Stomach smooth muscle (tissue), 2 donors: ENCODE measurements around the gene ACSS3.
"Not testable (repeated sequence)": the region's sequence is repeated elsewhere in the genome, so short reads cannot be mapped to it uniquely, and the experiment has no call there.

Experiments
- H3K27ac ChIP-seq: one replicate; pipeline ENCODE4 v1.7.0; 2013; ENCODE audit warnings: mild to moderate bottlenecking, low read length, inconsistent platforms
- H3K27me3 ChIP-seq, 2 donors: one replicate each; pipeline ENCODE4 v1.7.0; 2013; ENCODE audit warnings: low read length in 2 of 2; ENCODE audit not compliant: insufficient read depth in 2 of 2, control insufficient read depth in 1 of 2
- H3K36me3 ChIP-seq, 2 donors: one replicate each; pipeline ENCODE4 v1.7.0; 2013; ENCODE audit warnings: low read length in 2 of 2; ENCODE audit not compliant: control insufficient read depth in 2 of 2, insufficient read depth in 2 of 2
- H3K4me1 ChIP-seq: one replicate; pipeline ENCODE4 v1.7.0; 2013; ENCODE audit warnings: low read length; ENCODE audit not compliant: control insufficient read depth, insufficient read depth
- H3K4me3 ChIP-seq, 2 donors: one replicate each; pipeline ENCODE4 v1.7.0; 2013; ENCODE audit warnings: low read length in 2 of 2
- H3K9ac ChIP-seq, 2 donors: one replicate each; pipeline ENCODE4 v1.7.0; 2013; ENCODE audit warnings: low read length in 2 of 2, mild to moderate bottlenecking in 1 of 2
- H3K9me3 ChIP-seq, 2 donors: one replicate each; pipeline ENCODE4 v1.7.0; 2013; ENCODE audit warnings: low read length in 2 of 2; ENCODE audit not compliant: control insufficient read depth in 2 of 2
- donor health status: healthy.
- donor health status: Pancreatic carcinoma.

The ACSS3 gene

GRCh38 chr12:81167694-81168093 is 89.8 kb downstream of the ACSS3 start:
- H3K36me3 ChIP-seq = no peaks in the 10 kb centered on the region

GRCh38 chr12:81168445-81168844 is 90.6 kb downstream of the ACSS3 start:
- Histone ChIP-seq H3K4me1 (no peaks in the 10 kb centered on the region), H3K27me3 (no peaks in the 10 kb centered on the region), H3K4me3 (no peak overlapping the region), H3K36me3 (no peaks in the 10 kb centered on the region), H3K27ac (no peak overlapping the region), H3K9me3 (no peaks in the 10 kb centered on the region), H3K9ac (no peak overlapping the region)

More at GRCh38 chr12:81167694-81168093, 89.8 kb downstream of the ACSS3 start:
- Histone ChIP-seq H3K9me3 (no peaks in the 10 kb centered on the region), H3K4me1 (no peaks in the 10 kb centered on the region), H3K27me3 (no peaks in the 10 kb centered on the region), H3K27ac (no peak overlapping the region), H3K4me3 (no peak overlapping the region), H3K9ac (no peak overlapping the region)

GRCh38 chr12:81170072-81170471 is 92.2 kb downstream of the ACSS3 start:
- no peaks in the 10 kb centered on the region for H3K36me3 ChIP-seq

GRCh38 chr12:81172851-81173250 is 95.0 kb downstream of the ACSS3 start:
- Histone ChIP-seq H3K9me3 (no peaks in the 10 kb centered on the region), H3K27me3 (no peaks in the 10 kb centered on the region), H3K36me3 (no peaks in the 10 kb centered on the region), H3K4me1 (no peaks in the 10 kb centered on the region), H3K27ac (no peak overlapping the region), H3K9ac (no peak overlapping the region), H3K4me3 (no peak overlapping the region)

More at GRCh38 chr12:81170072-81170471, 92.2 kb downstream of the ACSS3 start:
- Histone ChIP-seq H3K9me3 (no peaks in the 10 kb centered on the region), H3K9ac (no peak overlapping the region), H3K4me1 (no peaks in the 10 kb centered on the region), H3K4me3 (no peak overlapping the region), H3K27ac (no peak overlapping the region), H3K27me3 (no peaks in the 10 kb centered on the region)

GRCh38 chr12:81174664-81175063 is 96.8 kb downstream of the ACSS3 start:
- H3K4me3 ChIP-seq = no peak overlapping the region
- no peak overlapping the region for H3K9ac ChIP-seq
- H3K27ac ChIP-seq = no peak overlapping the region
- H3K9me3 ChIP-seq = no peaks in the 10 kb centered on the region
- no peaks in the 10 kb centered on the region for H3K27me3 ChIP-seq
- H3K4me1 ChIP-seq = no peaks in the 10 kb centered on the region
- H3K36me3 ChIP-seq = no peaks in the 10 kb centered on the region

GRCh38 chr12:81176796-81177195 is 98.9 kb downstream of the ACSS3 start:
- no peaks in the 10 kb centered on the region for H3K36me3 ChIP-seq
- H3K4me3 ChIP-seq = no peak overlapping the region
- no peaks in the 10 kb centered on the region for H3K9me3 ChIP-seq
- no peak overlapping the region for H3K27ac ChIP-seq
- no peaks in the 10 kb centered on the region for H3K4me1 ChIP-seq
- H3K9ac ChIP-seq = no peak overlapping the region
- H3K27me3 ChIP-seq = no peaks in the 10 kb centered on the region

GRCh38 chr12:81181691-81182090 is 103.8 kb downstream of the ACSS3 start:
- Histone ChIP-seq H3K9ac (no peak overlapping the region), H3K27ac (no peak overlapping the region), H3K27me3 (no peaks in the 10 kb centered on the region), H3K4me1 (no peaks in the 10 kb centered on the region), H3K4me3 (no peak overlapping the region), H3K36me3 (no peaks in the 10 kb centered on the region), H3K9me3 (no peaks in the 10 kb centered on the region)

GRCh38 chr12:81187686-81188085 is 109.8 kb downstream of the ACSS3 start:
- no peak overlapping the region for H3K4me3 ChIP-seq
- no peaks in the 10 kb centered on the region for H3K4me1 ChIP-seq
- no peak overlapping the region for H3K27ac ChIP-seq
- H3K9me3 ChIP-seq = no peaks in the 10 kb centered on the region
- no peaks in the 10 kb centered on the region for H3K27me3 ChIP-seq
- no peak overlapping the region for H3K9ac ChIP-seq
- H3K36me3 ChIP-seq = no peaks in the 10 kb centered on the region

GRCh38 chr12:81196595-81196994 is 118.7 kb downstream of the ACSS3 start:
- Histone ChIP-seq H3K9ac (no peak overlapping the region), H3K9me3 (no peaks in the 10 kb centered on the region), H3K4me1 (no peaks in the 10 kb centered on the region), H3K36me3 (no peaks in the 10 kb centered on the region), H3K27ac (no peak overlapping the region), H3K27me3 (no peaks in the 10 kb centered on the region), H3K4me3 (no peak overlapping the region)

GRCh38 chr12:81200561-81200960 is 122.7 kb downstream of the ACSS3 start:
- not testable (repeated sequence) for H3K9ac ChIP-seq, H3K4me3 ChIP-seq, H3K9me3 ChIP-seq, H3K27me3 ChIP-seq, H3K27ac ChIP-seq, H3K4me1 ChIP-seq, H3K36me3 ChIP-seq

- Histone ChIP-seq H3K9me3 (no peaks in the 10 kb centered on the region), H3K4me3 (no peak overlapping the region), H3K4me1 (no peaks in the 10 kb centered on the region), H3K9ac (no peak overlapping the region), H3K27ac (no peak overlapping the region), H3K36me3 (no peaks in the 10 kb centered on the region), H3K27me3 (no peaks in the 10 kb centered on the region)
These were observed 125.9 kb downstream of the ACSS3 start for GRCh38 chr12:81203671-81204204.
